Dedifferentiated amniotic fluid mesenchymal stem cell (primary cell): ENCODE results near the gene SAMD14.

Source experiments
- DNase-seq: peaks from one replicate; pipeline ENCODE4 v3.0.0-alpha.2; 2016; ENCODE audit errors: extremely low spot score

SAMD14 gene

DNA sequence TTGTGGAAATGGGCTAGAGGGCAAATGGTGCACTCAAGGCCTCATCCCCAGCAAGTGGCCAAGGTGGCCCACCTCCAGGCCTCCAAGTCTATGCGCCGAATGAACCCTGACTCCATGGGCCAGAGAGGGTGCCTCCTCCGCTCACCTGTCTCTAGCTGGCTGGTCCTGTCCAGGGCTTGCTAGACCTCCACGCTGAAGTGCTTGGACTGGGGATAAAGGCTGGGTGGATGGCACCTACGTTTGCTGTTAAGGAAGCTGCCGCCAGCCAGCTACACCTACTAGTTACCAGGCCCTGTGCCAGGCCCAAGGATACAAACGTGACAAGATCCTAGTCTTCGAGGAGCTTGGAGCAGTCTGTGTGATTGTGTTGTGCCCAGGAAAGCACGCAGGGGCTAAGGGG, 35.1 kb upstream of the SAMD14 start:
- no peak for DNase-seq

DNA sequence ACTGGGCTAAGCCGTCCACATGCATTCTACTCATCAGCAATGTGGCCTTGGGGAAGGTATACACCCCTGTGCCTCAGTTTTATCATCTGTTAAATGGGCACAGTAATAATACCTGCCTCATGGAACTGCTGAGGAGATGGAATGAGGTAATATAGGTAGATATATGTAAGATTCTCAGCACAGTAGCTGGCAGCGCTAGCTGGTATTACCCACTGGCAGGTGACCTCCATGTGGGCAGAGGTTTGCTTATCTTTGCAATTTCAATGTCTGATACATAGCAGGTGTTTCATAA, 34.7 kb upstream of the SAMD14 start:
- no peak for DNase-seq

GRCh38 chr17:50163843-50164696, 34.1 kb upstream of the SAMD14 start:
- no peak for DNase-seq

- DNase-seq = no peak
These were observed 32.7 kb upstream of the SAMD14 start for GRCh38 chr17:50162466-50163254.

DNA sequence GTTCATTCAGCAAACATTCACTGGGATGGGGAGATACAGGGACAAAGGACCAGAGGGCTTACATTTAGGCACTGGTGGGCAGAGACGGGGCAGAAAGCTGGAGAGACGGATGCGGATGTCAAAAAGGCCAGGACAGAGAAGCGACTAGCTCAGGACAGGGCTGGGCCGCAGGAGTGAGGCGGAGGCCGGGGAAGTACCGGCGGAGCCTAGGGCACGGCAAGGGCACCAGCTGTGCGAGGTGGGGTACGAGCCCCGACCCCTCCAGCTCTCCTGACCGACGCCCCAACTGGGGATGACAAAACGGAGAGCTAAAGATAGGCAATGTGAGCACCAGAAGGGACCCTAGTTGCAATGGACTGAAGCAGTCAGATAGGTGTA, 31.9 kb upstream of the SAMD14 start:
- no peak for DNase-seq

GRCh38 chr17:50161023-50161910, 31.3 kb upstream of the SAMD14 start:
- DNase-seq = peak; percentile 87

- DNase-seq = no peak
These were observed 27.9 kb upstream of the SAMD14 start for GRCh38 chr17:50157891-50158290.

- DNase-seq = no peak
These were observed 25.3 kb upstream of the SAMD14 start for GRCh38 chr17:50155115-50155819.

- no peak for DNase-seq
These were observed 24.6 kb upstream of the SAMD14 start for GRCh38 chr17:50154604-50155003.

- DNase-seq = no peak
These were observed 24.0 kb upstream of the SAMD14 start for GRCh38 chr17:50153650-50154575.

DNA sequence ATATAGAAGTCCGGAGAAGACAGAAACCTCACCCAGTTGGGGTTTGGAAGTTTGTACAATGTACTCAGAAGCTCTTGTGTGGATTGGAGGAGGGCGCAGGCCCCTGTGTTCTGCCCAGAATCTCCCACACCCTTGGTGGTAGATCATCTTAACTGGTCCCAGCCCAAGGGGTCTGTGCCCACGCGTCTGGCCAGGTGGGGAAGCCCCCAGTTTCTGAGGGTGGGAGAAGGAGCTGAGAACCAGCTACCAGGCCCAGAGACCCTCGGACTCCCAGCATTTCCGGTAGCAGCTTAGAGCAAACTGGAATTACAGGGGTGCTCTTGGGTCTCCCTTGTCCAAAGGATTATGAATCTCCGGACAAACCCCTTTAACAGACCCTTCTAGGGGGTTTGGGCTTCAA, 22.8 kb upstream of the SAMD14 start:
- no peak for DNase-seq

- DNase-seq = peak; percentile 78
These were observed 22.1 kb upstream of the SAMD14 start for GRCh38 chr17:50151937-50152547.

DNA sequence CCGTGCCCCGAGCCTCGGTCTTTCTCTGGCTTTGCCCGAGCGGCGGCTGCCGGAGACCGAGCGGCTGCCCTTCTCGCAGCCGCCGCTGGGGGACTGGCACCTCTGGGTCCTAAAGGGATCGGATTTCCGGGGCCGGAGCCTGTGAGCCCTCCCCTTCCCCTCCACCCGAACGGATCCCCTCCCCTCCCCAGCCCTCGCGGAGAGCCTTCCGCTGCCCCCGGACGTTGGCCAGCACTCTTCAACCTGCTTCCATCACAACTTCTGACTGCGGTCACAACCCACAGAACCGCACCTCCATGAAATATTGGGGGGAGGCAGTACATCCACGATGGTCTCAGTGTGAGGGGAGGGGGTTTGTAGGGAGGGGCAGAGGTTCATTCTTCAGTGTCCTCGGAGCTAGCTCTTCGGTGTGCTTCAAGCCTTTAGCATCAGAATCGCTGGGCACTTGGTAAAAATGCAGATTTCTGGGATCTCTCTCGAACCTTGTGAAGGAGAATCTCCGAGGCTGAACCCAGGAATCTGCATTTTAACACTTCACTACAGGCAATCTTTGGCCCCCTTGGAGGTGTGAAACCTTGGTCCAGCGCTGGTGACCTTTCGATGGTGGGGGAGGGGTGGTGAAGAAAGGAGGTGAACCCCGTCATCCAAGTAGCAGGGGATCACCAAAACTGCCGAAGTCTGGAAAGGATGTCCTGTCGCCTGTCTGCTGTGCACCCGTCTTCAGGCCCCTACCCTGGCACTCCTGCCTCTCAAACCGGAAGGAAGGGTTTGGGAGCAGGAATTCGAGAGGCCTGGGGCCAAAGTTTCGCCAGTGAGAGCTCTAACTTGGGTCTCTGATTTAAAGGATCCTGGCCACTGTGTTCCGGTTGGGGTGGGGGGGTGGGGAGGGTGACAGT, 21.3 kb upstream of the SAMD14 start:
- peak; percentile 86 for DNase-seq

- no peak for DNase-seq
These were observed 20.5 kb upstream of the SAMD14 start, which contains the start of gene PPP1R9B for GRCh38 chr17:50150354-50151040. Gene PPP1R9B, minus strand, starts transcription at chr17:50150677. Its CDS starts 164 bp downstream, at chr17:50150513.

DNA sequence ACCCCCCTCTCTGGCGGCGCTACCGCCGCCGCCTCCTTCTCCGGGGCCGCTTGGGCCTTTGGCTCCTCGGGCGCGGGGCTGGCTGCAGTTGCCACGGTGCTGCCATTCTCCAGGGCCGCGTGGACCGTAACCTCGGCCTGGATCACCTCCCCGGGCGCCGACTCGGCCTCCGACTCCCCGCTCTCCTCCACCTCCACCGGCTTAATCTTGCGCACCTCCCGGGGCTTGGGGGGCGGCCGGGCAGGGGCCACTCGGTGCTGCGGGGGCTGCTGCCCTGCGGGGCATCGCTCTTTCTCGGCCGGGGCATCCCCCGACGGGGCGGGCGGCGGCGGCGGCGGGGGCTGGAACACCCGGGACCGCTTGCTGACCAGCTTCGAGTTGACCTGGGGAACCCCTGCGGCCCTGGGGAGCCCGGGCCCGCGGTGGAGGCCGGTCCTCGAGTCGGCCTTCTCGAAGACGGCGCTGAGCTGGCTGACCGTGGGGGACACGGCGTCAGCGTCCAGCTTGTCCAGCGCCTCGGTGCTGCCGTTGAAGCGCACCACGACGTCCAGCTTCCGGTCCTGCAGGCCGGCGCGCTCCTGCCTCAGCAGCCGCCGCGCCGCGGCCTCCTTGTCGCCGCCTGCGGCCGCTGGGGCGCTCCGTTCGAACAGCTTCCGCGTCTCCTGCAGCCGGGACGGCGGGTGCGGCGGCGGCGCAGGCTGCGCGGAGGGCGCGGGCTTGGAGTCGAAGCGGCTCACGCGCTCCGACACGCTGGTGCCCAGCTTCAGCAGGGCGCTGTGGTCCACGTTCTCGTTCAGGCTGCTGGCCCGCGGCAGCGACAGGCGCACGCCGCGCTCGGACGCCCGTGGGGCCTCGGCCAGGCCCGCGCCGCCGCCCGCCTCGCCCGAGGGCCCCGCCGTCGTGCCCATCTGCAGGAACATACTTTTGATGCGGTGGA, 19.7 kb upstream of the SAMD14 start:
- no peak for DNase-seq

DNA sequence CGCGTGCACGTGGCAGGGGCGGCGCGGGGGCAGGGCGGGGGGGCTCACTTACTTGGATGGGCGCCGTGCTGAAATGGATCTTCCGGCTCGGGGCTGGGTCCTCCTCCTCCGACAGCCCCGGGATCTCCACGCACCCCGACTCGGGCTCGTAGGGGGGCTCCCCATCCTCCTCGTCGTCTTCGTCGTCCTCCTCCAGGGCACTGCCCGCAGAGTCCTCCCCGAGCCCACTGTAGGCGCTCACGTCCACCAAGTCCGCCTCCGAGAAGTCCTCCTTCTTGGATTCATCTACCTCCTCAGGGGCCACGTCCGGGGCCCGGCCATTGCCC, 19.1 kb upstream of the SAMD14 start:
- no peak for DNase-seq
